HEK293 (cell line): ENCODE data around the gene SLC1A2.

ENCODE experiments used
- CTCF ChIA-PET: fragments of 350-600 bp; formaldehyde crosslinking; extraction: SDS; loops from one replicate; lab custom pipeline; 2021; ENCODE audit warnings: antibody characterized with exemption; lab: Yijun Ruan, JAX
- POLR2A ChIA-PET: fragments of 300-600 bp; formaldehyde crosslinking; extraction: SDS; loops from one replicate; lab custom pipeline; 2020; ENCODE audit warnings: antibody characterized with exemption, inconsistent platforms; lab: Yijun Ruan, JAX
- H3K27ac ChIP-seq: fragments of 200-500 bp; sonication (Bioruptor generic); 2 replicates; pipeline ENCODE4 v1.5.1; 2014; ENCODE audit warnings: low read depth, low read length, control low read depth, inconsistent platforms; ENCODE audit errors: extremely low read depth
- H3K36me3 ChIP-seq, 2 experiments: fragments of 200-500 bp in 1 of 2; sonication (Bioruptor generic) in 1 of 2; 1 replicate in 1 of 2; 2 replicates in 1 of 2; pipeline ENCODE4 v1.5.1; 2014 to 2017; ENCODE audit warnings: inconsistent platforms in 2 of 2, low read length in 2 of 2; ENCODE audit not compliant: control insufficient read depth in 2 of 2, insufficient read depth in 1 of 2
- H3K4me1 ChIP-seq: fragments of 200-500 bp; sonication (Bioruptor generic); 2 replicates; pipeline ENCODE4 v1.5.1; 2014; ENCODE audit warnings: mild to moderate bottlenecking, low read length, inconsistent platforms; ENCODE audit not compliant: control insufficient read depth, insufficient read depth
- H3K4me3 ChIP-seq: 2 replicates; pipeline ENCODE4 v1.5.1; 2011; ENCODE audit warnings: low read depth, mild to moderate bottlenecking, control low read depth, low read length, moderate library complexity
- H3K9me3 ChIP-seq: fragments of 200-500 bp; sonication (Bioruptor generic); 2 replicates; pipeline ENCODE4 v1.5.1; 2014; ENCODE audit warnings: low read depth, low read length, inconsistent platforms; ENCODE audit not compliant: control insufficient read depth, insufficient read depth
- BCL6B ChIP-seq: fragments of 450-650 bp; formaldehyde crosslinking; IDR thresholded peaks from 2 replicates; pipeline ENCODE4 v1.5.1; 2017; ENCODE audit warnings: missing biosample characterization, missing genetic modification characterization
- CTCF ChIP-seq: fragments of 450-650 bp; formaldehyde crosslinking; IDR thresholded peaks from 2 replicates; pipeline ENCODE4 v1.5.1; 2016; ENCODE audit warnings: missing biosample characterization, missing genetic modification characterization
- GLI2 ChIP-seq: fragments of 450-650 bp; formaldehyde crosslinking; IDR thresholded peaks from 2 replicates; pipeline ENCODE4; 2017; ENCODE audit warnings: missing biosample characterization, missing genetic modification characterization, low read depth, borderline replicate concordance
- GLIS2 ChIP-seq: fragments of 450-650 bp; formaldehyde crosslinking; IDR thresholded peaks from 2 replicates; pipeline ENCODE4 v1.5.1; 2016; ENCODE audit warnings: missing biosample characterization, missing genetic modification characterization
- INSM2 ChIP-seq: fragments of 450-650 bp; formaldehyde crosslinking; IDR thresholded peaks from 2 replicates; pipeline ENCODE4 v1.5.1; 2016; ENCODE audit warnings: missing biosample characterization, missing genetic modification characterization
- TSHZ1 ChIP-seq: fragments of 450-650 bp; formaldehyde crosslinking; IDR thresholded peaks from 2 replicates; pipeline ENCODE4 v1.5.1; 2016; ENCODE audit warnings: missing biosample characterization, missing genetic modification characterization, borderline replicate concordance
- ZNF202 ChIP-seq: fragments of 450-650 bp; formaldehyde crosslinking; IDR thresholded peaks from 2 replicates; pipeline ENCODE4 v1.5.1; 2016; ENCODE audit warnings: missing biosample characterization, missing genetic modification characterization, borderline replicate concordance
- ZNF211 ChIP-seq: fragments of 450-650 bp; formaldehyde crosslinking; IDR thresholded peaks from 2 replicates; pipeline ENCODE4 v1.5.1; 2016; ENCODE audit warnings: low read depth, missing biosample characterization, missing genetic modification characterization
- ZNF223 ChIP-seq: fragments of 450-650 bp; formaldehyde crosslinking; IDR thresholded peaks from 2 replicates; pipeline ENCODE4 v1.5.1; 2016; ENCODE audit warnings: missing biosample characterization, missing genetic modification characterization
- ZNF311 ChIP-seq: fragments of 450-650 bp; formaldehyde crosslinking; IDR thresholded peaks from 2 replicates; pipeline ENCODE4 v1.5.1; 2017; ENCODE audit warnings: missing biosample characterization, missing genetic modification characterization, borderline replicate concordance
- ZNF366 ChIP-seq: fragments of 450-650 bp; formaldehyde crosslinking; conservative IDR thresholded peaks from 2 replicates; pipeline ENCODE4 v1.5.1; 2016; ENCODE audit warnings: missing biosample characterization, missing genetic modification characterization
- ZNF560 ChIP-seq: fragments of 450-650 bp; formaldehyde crosslinking; IDR thresholded peaks from 2 replicates; pipeline ENCODE4 v1.5.1; 2017; ENCODE audit warnings: missing biosample characterization, missing genetic modification characterization, borderline replicate concordance
- ZNF585B ChIP-seq: fragments of 450-650 bp; formaldehyde crosslinking; IDR thresholded peaks from 2 replicates; pipeline ENCODE4 v1.5.1; 2016; ENCODE audit warnings: missing biosample characterization, missing genetic modification characterization
- ZNF624 ChIP-seq: fragments of 450-650 bp; formaldehyde crosslinking; IDR thresholded peaks from 2 replicates; pipeline ENCODE4 v1.5.1; 2017; ENCODE audit warnings: missing biosample characterization, missing genetic modification characterization
- ZNF677 ChIP-seq: fragments of 450-650 bp; IDR thresholded peaks from 2 replicates; pipeline ENCODE4 v1.5.0; 2018; ENCODE audit warnings: missing biosample characterization, mild to moderate bottlenecking, missing genetic modification characterization, moderate library complexity
- ZNF704 ChIP-seq: fragments of 450-650 bp; formaldehyde crosslinking; IDR thresholded peaks from 2 replicates; pipeline ENCODE4 v1.5.1; 2016; ENCODE audit warnings: missing biosample characterization, missing genetic modification characterization
- ZSCAN4 ChIP-seq: fragments of 450-650 bp; formaldehyde crosslinking; IDR thresholded peaks from 2 replicates; pipeline ENCODE4 v1.5.1; 2017; ENCODE audit warnings: missing biosample characterization, missing genetic modification characterization

SLC1A2 gene

GRCh38 chr11:35466058-35466457 lies 46.7 kb upstream of the SLC1A2 start (continued):
- TF ChIP-seq ZNF366 (tag by site-specific recombination): no peak
- no peak for TF ChIP-seq BCL6B (tag by site-specific recombination)
- TF ChIP-seq GLIS2: no peak
- no peak for TF ChIP-seq ZNF677 (tag by site-specific recombination)
- TF ChIP-seq ZNF223 (tag by site-specific recombination): no peak
- TF ChIP-seq ZNF202: no peak
- no peak for TF ChIP-seq TSHZ1 (tag by site-specific recombination)
- TF ChIP-seq ZNF211: no peak
- TF ChIP-seq ZNF311 (tag by site-specific recombination): no peak
- no peak for TF ChIP-seq ZNF560 (tag by site-specific recombination)
- no peak for TF ChIP-seq ZNF704

- no peak for TF ChIP-seq ZNF624 (tag by site-specific recombination)
- TF ChIP-seq ZNF585B (tag by site-specific recombination): no peak
- TF ChIP-seq GLI2: no peak
- TF ChIP-seq CTCF: 0 out of 2 replicates have a peak, but pooled peaks have one; percentile 29
- TF ChIP-seq, all 188 proteins: peak for 1
- Histone ChIP-seq H3K4me1 (no peaks in the 10 kb centered on the region), H3K36me3 (no peaks in the 10 kb centered on the region), H3K4me3 (no peak overlapping the region), H3K9me3 (no peaks in the 10 kb centered on the region), H3K27ac (no peak overlapping the region)
- ChIA-PET POLR2A (no interaction called here), CTCF (interaction anchor here (0.7 kb wide), 1 partner anchor 253 kb away, joined by 3 read pairs; no protein-coding TSS in a partner anchor)
These were observed 45.0 kb upstream of the SLC1A2 start for GRCh38 chr11:35464308-35464707.

GRCh38 chr11:35463331-35463751 lies 44.0 kb upstream of the SLC1A2 start:
- Histone ChIP-seq H3K4me1 (no peaks in the 10 kb centered on the region), H3K36me3 (no peaks in the 10 kb centered on the region), H3K4me3 (no peak overlapping the region), H3K27ac (no peak overlapping the region), H3K9me3 (no peaks in the 10 kb centered on the region)
- POLR2A ChIA-PET: no interaction called here
- TF ChIP-seq INSM2 (tag by site-specific recombination) (no peak), ZSCAN4 (tag by site-specific recombination) (no peak)
- CTCF ChIA-PET: no interaction called here
